Mononuclear cell (primary cell): Measurements from ENCODE around the gene UBN1. TPM values are rescaled to one million over a fixed set of nuclear protein-coding genes. Genes with fewer than 3 reads are reported as not detected.

Source experiments
- H3K27me3 ChIP-seq: 2 replicates; pipeline ENCODE4 v1.6.0; 2011; ENCODE audit warnings: low read length, control low read depth; ENCODE audit not compliant: insufficient read depth
- H3K4me1 ChIP-seq: 2 replicates; pipeline ENCODE4 v1.5.1; 2011; ENCODE audit warnings: mild to moderate bottlenecking, low read length, control low read depth; ENCODE audit not compliant: insufficient read depth
- H3K4me3 ChIP-seq: 2 replicates; pipeline ENCODE4 v1.5.1; 2011; ENCODE audit warnings: mild to moderate bottlenecking, low read length, moderate library complexity
- H3K9me3 ChIP-seq: 2 replicates; pipeline ENCODE4 v1.5.1; 2011; ENCODE audit warnings: low read depth, mild to moderate bottlenecking, control low read depth, low read length
- total RNA-seq: library from RNA; depleted of rRNA; stranded (reverse); fragments of >200 nt; gene quantifications from one replicate; pipeline ENCODE4 v1.2.3, GENCODE V29; 2012

The UBN1 gene
- total RNA-seq, 1 donor, result 47.1 TPM

DNA sequence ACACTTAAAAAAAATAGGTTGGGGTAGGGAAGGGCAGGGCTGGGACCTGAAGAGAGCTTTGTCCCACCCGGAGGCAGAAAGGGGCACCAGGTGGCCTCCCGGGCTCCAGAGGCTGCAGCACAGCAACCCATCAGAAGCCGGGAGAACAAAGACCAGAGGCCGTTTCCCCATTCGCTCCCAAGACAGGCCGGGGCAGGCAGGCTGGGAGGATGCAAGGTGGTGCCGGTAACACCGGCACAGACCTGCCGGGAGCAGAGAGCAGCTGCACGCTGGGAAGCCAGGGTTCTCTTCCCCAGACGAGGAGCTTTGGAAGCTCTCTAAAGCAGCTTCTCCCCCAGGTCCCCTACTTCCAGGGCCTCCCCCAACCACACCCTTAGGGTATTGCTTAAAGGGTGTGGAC is 84.1 kb downstream of the UBN1 start:
- Histone ChIP-seq H3K4me3 (no peak overlapping the region), H3K27me3 (peaks cover 9% of the 10 kb centered on the region), H3K4me1 (peaks cover 1% of the 10 kb centered on the region), H3K9me3 (peaks cover 7% of the 10 kb centered on the region)

Other genes with a start within 250 kb of the UBN1 start
- 7.9 TPM for gene UBALD1, start 232.6 kb upstream of the UBN1 start, total RNA-seq
- 40.8 TPM for gene MGRN1, start 222.7 kb upstream of the UBN1 start, total RNA-seq
- 28.0 TPM for gene NUDT16L1, start 153.9 kb upstream of the UBN1 start, total RNA-seq
- gene ANKS3, start 113.2 kb upstream of the UBN1 start, total RNA-seq, result 3.8 TPM
- not detected for gene DNAAF8, start 112.9 kb upstream of the UBN1 start, total RNA-seq
- gene ZNF500, start 80.3 kb upstream of the UBN1 start, total RNA-seq, result 7.7 TPM
- gene SEPTIN12, start 59.1 kb upstream of the UBN1 start, total RNA-seq, result not detected
- gene SMIM22, start 52.1 kb upstream of the UBN1 start, total RNA-seq, result not detected
- gene ROGDI, start 44.8 kb upstream of the UBN1 start, total RNA-seq, result 19.3 TPM
- gene GLYR1, start 193 bp upstream of the UBN1 start, total RNA-seq, result 49.7 TPM
- not detected for gene PPL, start 89.7 kb downstream of the UBN1 start, total RNA-seq
- 1.6 TPM for gene SEC14L5, start 110.8 kb downstream of the UBN1 start, total RNA-seq
- gene NAGPA, start 186.5 kb downstream of the UBN1 start, total RNA-seq, result 29.6 TPM
- not detected for gene C16orf89, start 218.5 kb downstream of the UBN1 start, total RNA-seq
- 5.0 TPM for gene ALG1, start 224.4 kb downstream of the UBN1 start, total RNA-seq